Measurements from ENCODE around the gene CD209. TPM values are rescaled to one million over a fixed set of nuclear protein-coding genes. Genes with fewer than 3 reads are reported as not detected.

CD209 gene
- total RNA-seq, 6 experiments from 2014 or later: not detected

DNA sequence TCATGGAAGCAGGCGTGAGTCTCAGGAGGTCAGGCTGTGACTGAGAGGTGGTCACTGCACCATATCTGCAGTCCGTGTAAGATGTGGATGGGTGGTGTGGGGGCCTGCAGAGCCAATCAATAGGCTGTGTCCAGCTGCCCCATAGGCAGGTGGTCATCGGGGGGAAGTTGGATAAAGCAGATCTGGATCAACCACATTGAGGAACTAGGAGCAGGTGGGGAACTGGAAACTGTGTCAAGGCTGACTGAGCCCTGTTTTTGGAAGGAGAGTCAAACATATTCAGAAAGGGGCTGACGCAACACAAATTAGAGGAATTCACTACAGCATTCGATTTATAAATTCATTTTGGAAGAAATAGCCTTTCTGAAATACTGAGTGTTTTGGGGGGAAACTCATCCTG is 30.7 kb upstream of the CD209 start:
- H3K36me3 Mint-ChIP-seq (ENCODE audit: low read depth): no peaks in the 10 kb centered on the region
- no peak for DNase-seq
- no peak overlapping the region for H3K27ac Mint-ChIP-seq
- peaks cover under 1% of the 10 kb centered on the region; the same call in 1 of the 2 replicates for H3K4me1 Mint-ChIP-seq (ENCODE audit: low read depth)
- peaks cover 68% of the 10 kb centered on the region for H3K27me3 Mint-ChIP-seq (ENCODE audit: insufficient read depth)
- no peak overlapping the region for H3K4me3 Mint-ChIP-seq
- H3K9me3 Mint-ChIP-seq: no peaks in the 10 kb centered on the region
- TF ChIP-seq CTCF (IDR thresholded peaks at IDR 0.05): no peak

GRCh38 chr19:7775761-7776160 is 28.4 kb upstream of the CD209 start:
- Mint-ChIP-seq H3K36me3 (ENCODE audit: low read depth) (no peaks in the 10 kb centered on the region), H3K4me3 (no peak overlapping the region), H3K27ac (no peak overlapping the region), H3K4me1 (ENCODE audit: low read depth) (peaks cover 8% of the 10 kb centered on the region), H3K9me3 (no peaks in the 10 kb centered on the region), H3K27me3 (ENCODE audit: insufficient read depth) (peaks cover 48% of the 10 kb centered on the region)
- no peak for TF ChIP-seq CTCF (IDR thresholded peaks at IDR 0.05)
- no peak for DNase-seq

- peaks cover 8% of the 10 kb centered on the region for H3K4me1 Mint-ChIP-seq (ENCODE audit: low read depth)
- DNase-seq: no peak
- no peak overlapping the region for H3K27ac Mint-ChIP-seq
These were observed 26.5 kb upstream of the CD209 start for GRCh38 chr19:7773841-7774240.

DNA sequence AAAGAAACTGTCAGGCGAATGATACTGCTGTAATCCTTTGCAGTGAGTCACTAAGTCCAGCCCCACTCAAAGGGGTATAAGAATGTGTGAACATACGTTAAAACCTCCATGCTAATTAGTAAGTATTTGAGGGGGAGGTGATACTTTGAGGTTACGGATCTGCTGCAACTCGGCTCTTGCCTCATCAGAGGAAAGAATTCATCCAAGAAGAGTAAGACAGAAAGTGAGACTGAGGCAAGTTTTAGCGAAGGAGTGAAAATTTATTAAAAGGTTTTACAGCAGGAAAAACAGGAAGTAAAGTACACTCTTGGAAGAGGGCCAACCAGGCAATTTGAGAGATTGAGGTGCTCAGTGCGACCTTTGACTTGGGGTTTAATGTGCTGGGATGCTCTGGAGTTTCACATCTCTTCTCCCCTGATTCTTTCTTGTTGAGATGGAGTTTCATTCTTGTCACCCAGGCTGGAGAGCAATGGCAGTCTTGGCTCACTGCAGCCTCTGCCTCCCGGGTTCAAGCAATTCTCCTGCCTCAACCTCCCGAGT is 25.5 kb upstream of the CD209 start:
- no peak for DNase-seq
- Mint-ChIP-seq H3K27ac (no peak overlapping the region), H3K4me1 (ENCODE audit: low read depth) (peaks cover 8% of the 10 kb centered on the region), H3K9me3 (no peaks in the 10 kb centered on the region), H3K27me3 (ENCODE audit: insufficient read depth) (peaks cover 36% of the 10 kb centered on the region), H3K4me3 (no peak overlapping the region; the same call in 1 of the 2 replicates), H3K36me3 (ENCODE audit: low read depth) (no peaks in the 10 kb centered on the region)
- no peak for TF ChIP-seq CTCF (IDR thresholded peaks at IDR 0.05)

More at GRCh38 chr19:7773841-7774240, 26.5 kb upstream of the CD209 start:
- no peak for TF ChIP-seq CTCF (IDR thresholded peaks at IDR 0.05)
- Mint-ChIP-seq H3K4me3 (no peak overlapping the region), H3K27me3 (ENCODE audit: insufficient read depth) (peaks cover 34% of the 10 kb centered on the region), H3K36me3 (ENCODE audit: low read depth) (no peaks in the 10 kb centered on the region), H3K9me3 (no peaks in the 10 kb centered on the region)

DNA sequence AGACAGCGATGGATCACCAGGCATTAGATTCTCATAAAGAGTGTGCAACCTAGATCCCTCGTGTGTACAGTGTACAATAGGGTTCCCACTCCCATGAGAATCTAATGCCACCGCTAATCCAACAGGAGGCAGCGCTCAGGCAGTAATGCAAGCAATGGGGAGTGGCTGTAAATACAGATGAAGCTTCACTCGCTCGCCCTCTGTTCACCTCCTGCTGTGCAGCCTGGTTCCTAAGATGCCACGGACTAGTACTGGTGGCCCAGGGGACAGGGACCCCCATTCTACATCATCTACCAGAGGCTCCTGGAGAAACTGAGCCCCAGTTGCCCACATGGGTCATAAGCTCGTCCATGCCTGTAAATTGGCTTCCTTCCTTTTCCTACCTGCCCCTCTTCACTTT is 23.7 kb upstream of the CD209 start:
- no peaks in the 10 kb centered on the region for H3K9me3 Mint-ChIP-seq
- TF ChIP-seq CTCF (IDR thresholded peaks at IDR 0.05): no peak
- peaks cover 29% of the 10 kb centered on the region for H3K27me3 Mint-ChIP-seq (ENCODE audit: insufficient read depth)
- peaks cover 8% of the 10 kb centered on the region for H3K4me1 Mint-ChIP-seq (ENCODE audit: low read depth)
- no peak overlapping the region for H3K27ac Mint-ChIP-seq
- DNase-seq: no peak
- H3K4me3 Mint-ChIP-seq: no peak overlapping the region
- no peaks in the 10 kb centered on the region for H3K36me3 Mint-ChIP-seq (ENCODE audit: low read depth)

- DNase-seq: no peak
- H3K27ac Mint-ChIP-seq: no peak overlapping the region
- H3K36me3 Mint-ChIP-seq (ENCODE audit: low read depth): no peaks in the 10 kb centered on the region
- H3K4me3 Mint-ChIP-seq: no peak overlapping the region
- peaks cover 19% of the 10 kb centered on the region for H3K27me3 Mint-ChIP-seq (ENCODE audit: insufficient read depth)
- no peaks in the 10 kb centered on the region for H3K9me3 Mint-ChIP-seq
- TF ChIP-seq CTCF (IDR thresholded peaks at IDR 0.05): no peak
- peaks cover 8% of the 10 kb centered on the region for H3K4me1 Mint-ChIP-seq (ENCODE audit: low read depth)
These were observed 21.8 kb upstream of the CD209 start for GRCh38 chr19:7769171-7769570.

All from HFFc6 (cell line).